Lung (tissue), 12 donors: ENCODE data around the gene FOLR2. TPM values are rescaled to one million over a fixed set of nuclear protein-coding genes. Genes with fewer than 3 reads are reported as not detected.

Experiments
- ATAC-seq: fragments of 200-7000 bp; cut with Tn5 transposase; one replicate; pipeline ENCODE4 v1.9.1; 2020; ENCODE audit warnings: moderate number of reproducible peaks; ENCODE audit not compliant: insufficient read depth, low FRiP score
- DNase-seq, 3 donors: peaks; one replicate each; pipeline ENCODE4 v3.0.0-alpha.2; 2013 to 2017
- H3K27ac ChIP-seq, 2 donors: one replicate each; pipeline ENCODE4 v1.5.1; 2013; ENCODE audit warnings: mild to moderate bottlenecking in 2 of 2, moderate library complexity in 2 of 2, control low read depth in 1 of 2, inconsistent platforms in 1 of 2, low read depth in 1 of 2, low read length in 1 of 2
- H3K27me3 ChIP-seq, 3 donors: one replicate each; pipeline ENCODE4 v1.5.1; 2013; ENCODE audit warnings: low read length in 2 of 3; ENCODE audit not compliant: control insufficient read depth in 3 of 3, insufficient read depth in 3 of 3
- H3K36me3 ChIP-seq, 4 donors: one replicate each; pipeline ENCODE4 v1.5.1; 2013; ENCODE audit warnings: low read length in 4 of 4, mild to moderate bottlenecking in 1 of 4, moderate library complexity in 1 of 4; ENCODE audit not compliant: control insufficient read depth in 4 of 4, insufficient read depth in 4 of 4
- H3K4me1 ChIP-seq, 5 donors: one replicate each; pipeline ENCODE4 v1.5.1; 2013; ENCODE audit warnings: low read length in 5 of 5, mild to moderate bottlenecking in 2 of 5, moderate library complexity in 1 of 5; ENCODE audit not compliant: control insufficient read depth in 5 of 5, insufficient read depth in 5 of 5
- H3K4me3 ChIP-seq: one replicate; pipeline ENCODE4 v1.5.1; 2013; ENCODE audit warnings: mild to moderate bottlenecking, control low read depth, moderate library complexity
- H3K9ac ChIP-seq, 2 donors: one replicate each; pipeline ENCODE4 v1.5.1; 2013; ENCODE audit warnings: low read length in 2 of 2, control low read depth in 1 of 2; ENCODE audit not compliant: insufficient read depth in 1 of 2
- H3K9me3 ChIP-seq, 4 donors: one replicate each; pipeline ENCODE4 v1.5.1; 2013; ENCODE audit warnings: low read length in 3 of 4, mild to moderate bottlenecking in 1 of 4, moderate library complexity in 1 of 4; ENCODE audit not compliant: control insufficient read depth in 4 of 4, insufficient read depth in 3 of 4
- CTCF ChIP-seq: IDR thresholded peaks from 2 replicates; pipeline ENCODE4 v1.5.1; 2012; ENCODE audit warnings: mild to moderate bottlenecking; ENCODE audit errors: control extremely low read depth, extremely low read depth
- WGBS, 2 donors: extraction: QIAGEN DNeasy Blood & Tissue Kit; methylation state at CpG; one replicate each; pipeline ENCODE4 v1.1.7; 2013; 5-methylcytosine and 5-hydroxymethylcytosine counted together
- polyA plus RNA-seq, 2 donors: library from polyadenylated mRNA; stranded (reverse); fragments of 200-250 nt; gene quantifications; one replicate each; pipeline ENCODE4 v1.2.1, GENCODE V29; 2013
- total RNA-seq, 2 donors: library from RNA; depleted of rRNA in 1 of 2; stranded (reverse); fragments of >200 nt in 1 of 2; gene quantifications; one replicate each; pipeline ENCODE4 v1.2.1, GENCODE V29; 2014 to 2021
- donor health status: control.
- donor health status: control.
- donor health status: Bipolar disorder and iron deficiency.
- donor health status: healthy.
- donor health status: DM: yes; HTN: yes; CAD: no.

FOLR2 gene
- total and polyA plus RNA-seq, 4 donors = 3.2 to 19.7 (median 10.2) TPM

- WGBS, 2 donors = 84 to 92% methylated on average over 5 of the region's 5 CpGs
- Histone ChIP-seq H3K27me3 (peaks cover 0 to 3% (median under 1%) of the 10 kb centered on the region in 3 donors), H3K9me3 (peaks cover 0 to 3% (median 0%) of the 10 kb centered on the region in 4 donors), H3K4me3 (no peak overlapping the region), H3K27ac (no peak overlapping the region), H3K4me1 (no peaks in the 10 kb centered on the region), H3K36me3 (no peaks in the 10 kb centered on the region), H3K9ac (no peak overlapping the region)
- no peak for TF ChIP-seq CTCF
- ATAC-seq (no peak), DNase-seq (no peak)
Observed at GRCh38 chr11:72254299-72254993, 37.9 kb downstream of the FOLR2 start.

- Histone ChIP-seq H3K4me3 (no peak overlapping the region), H3K9ac (no peak overlapping the region), H3K27me3 (peaks cover 3 to 11% (median 3%) of the 10 kb centered on the region in 3 donors), H3K36me3 (no peaks in the 10 kb centered on the region), H3K4me1 (no peaks in the 10 kb centered on the region), H3K9me3 (peaks cover 0 to 3% (median 0%) of the 10 kb centered on the region in 4 donors), H3K27ac (no peak overlapping the region)
- DNase-seq (no peak), ATAC-seq (no peak)
- WGBS, 2 donors = 88 to 91% methylated on average over 2 of the region's 2 CpGs
- TF ChIP-seq CTCF = no peak
Observed at GRCh38 chr11:72257570-72257969, 41.0 kb downstream of the FOLR2 start.

DNA sequence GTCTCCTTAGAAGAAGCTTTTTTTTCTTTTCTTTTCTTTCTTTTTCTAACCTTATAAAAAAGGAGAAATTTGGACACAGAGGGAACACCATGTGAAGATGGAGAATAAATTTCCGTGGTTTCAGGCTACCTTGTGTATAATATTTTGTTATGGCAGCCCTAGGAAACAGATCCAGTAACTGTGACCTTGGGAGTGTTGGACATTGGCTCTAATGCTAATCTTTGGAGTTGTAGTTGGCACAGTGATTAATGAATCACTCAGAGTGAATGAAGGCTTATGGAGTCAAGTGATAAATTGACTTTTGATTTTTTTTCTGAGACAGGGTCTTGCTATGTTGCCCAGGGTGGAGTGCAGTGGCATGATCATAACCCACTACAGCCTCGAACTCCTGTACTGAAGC, 42.9 kb downstream of the FOLR2 start:
- ATAC-seq = no peak
- Histone ChIP-seq H3K36me3 (no peaks in the 10 kb centered on the region), H3K4me1 (no peaks in the 10 kb centered on the region), H3K4me3 (no peak overlapping the region), H3K9me3 (no peaks in the 10 kb centered on the region), H3K9ac (no peak overlapping the region), H3K27me3 (peaks cover 3 to 11% (median 3%) of the 10 kb centered on the region in 3 donors), H3K27ac (no peak overlapping the region)
- TF ChIP-seq CTCF = no peak
- DNase-seq = no peak
- WGBS, 2 donors = 87 to 95% methylated on average over 2 of the region's 2 CpGs
